C4-2B (cell line): ENCODE results near the gene YJEFN3.

ENCODE experiments used
- H3K27ac ChIP-seq: fragments of 450-650 bp; 2 replicates; pipeline ENCODE4 v1.5.1; 2017
- ZFX ChIP-seq: fragments of 450-650 bp; IDR thresholded peaks from 2 replicates; pipeline ENCODE4 v1.6.1; 2017
- TF ChIP-seq, protein P1 (sequence below): fragments of 450-650 bp; conservative IDR thresholded peaks from 2 replicates; pipeline ENCODE4 v1.5.1; 2017; ENCODE audit warnings: mild to moderate bottlenecking

The YJEFN3 gene

DNA sequence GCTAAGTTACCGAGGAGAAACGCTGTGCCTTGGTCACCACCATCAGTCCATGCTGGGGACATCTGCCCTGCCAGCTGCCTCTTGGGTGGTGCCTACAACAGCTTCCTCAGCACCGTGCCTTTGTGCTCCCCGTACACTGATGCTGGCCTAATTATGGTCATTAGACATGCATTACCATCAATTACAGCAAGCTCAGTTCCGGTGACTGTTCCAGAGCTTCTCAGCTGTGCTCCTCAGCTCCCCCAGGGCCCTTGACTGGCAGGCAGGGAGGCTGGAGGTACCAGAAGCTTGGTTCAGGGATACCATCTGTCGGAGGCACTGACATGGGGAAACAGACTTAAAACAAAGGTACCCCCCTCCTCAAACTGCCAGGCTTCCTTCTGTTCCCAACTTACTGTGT lies 49.5 kb downstream of the YJEFN3 start:
- no peak for TF ChIP-seq ZFX
- H3K27ac ChIP-seq, result no peak overlapping the region

DNA sequence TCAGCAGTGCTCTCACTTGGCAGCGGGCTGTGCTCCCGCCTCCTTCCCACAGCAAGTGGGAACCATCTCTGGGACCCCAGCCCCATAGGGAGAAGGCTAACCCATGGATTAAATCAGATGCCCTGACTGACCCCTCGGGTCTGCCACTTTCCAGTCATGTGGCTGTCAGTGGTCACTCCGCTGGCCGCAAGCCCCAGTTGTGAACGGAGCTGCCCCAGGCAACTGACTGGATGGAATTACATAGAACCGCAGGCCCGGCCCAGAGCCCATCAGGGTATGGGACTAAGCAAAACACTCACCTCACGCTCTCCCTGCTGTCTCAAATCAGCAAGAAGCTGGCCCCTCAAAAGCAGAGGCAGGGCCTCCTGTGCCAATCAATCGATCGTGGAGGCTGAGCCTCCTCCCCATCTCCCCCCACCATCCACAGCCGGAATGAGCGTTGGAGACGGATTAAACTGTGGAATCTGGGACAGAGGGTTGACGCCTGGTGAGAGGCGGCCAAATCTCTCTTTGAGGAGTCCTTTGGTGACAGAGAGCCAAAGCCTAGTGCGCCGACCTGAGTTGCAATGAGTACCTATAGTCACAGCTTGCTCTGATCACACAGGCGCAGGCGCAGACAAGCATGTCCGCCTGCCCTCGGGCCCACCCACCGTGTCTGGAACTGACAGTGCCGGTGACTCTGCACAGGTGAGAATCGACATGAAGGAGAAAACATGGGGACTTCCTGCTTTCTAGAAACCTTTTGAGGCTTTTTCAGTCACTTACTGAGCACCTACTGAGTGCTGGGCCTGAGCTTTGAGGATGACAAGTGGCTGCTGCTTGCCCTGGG lies 51.0 kb downstream of the YJEFN3 start:
- TF ChIP-seq ZFX, result no peak
- TF ChIP-seq, protein P1, sequence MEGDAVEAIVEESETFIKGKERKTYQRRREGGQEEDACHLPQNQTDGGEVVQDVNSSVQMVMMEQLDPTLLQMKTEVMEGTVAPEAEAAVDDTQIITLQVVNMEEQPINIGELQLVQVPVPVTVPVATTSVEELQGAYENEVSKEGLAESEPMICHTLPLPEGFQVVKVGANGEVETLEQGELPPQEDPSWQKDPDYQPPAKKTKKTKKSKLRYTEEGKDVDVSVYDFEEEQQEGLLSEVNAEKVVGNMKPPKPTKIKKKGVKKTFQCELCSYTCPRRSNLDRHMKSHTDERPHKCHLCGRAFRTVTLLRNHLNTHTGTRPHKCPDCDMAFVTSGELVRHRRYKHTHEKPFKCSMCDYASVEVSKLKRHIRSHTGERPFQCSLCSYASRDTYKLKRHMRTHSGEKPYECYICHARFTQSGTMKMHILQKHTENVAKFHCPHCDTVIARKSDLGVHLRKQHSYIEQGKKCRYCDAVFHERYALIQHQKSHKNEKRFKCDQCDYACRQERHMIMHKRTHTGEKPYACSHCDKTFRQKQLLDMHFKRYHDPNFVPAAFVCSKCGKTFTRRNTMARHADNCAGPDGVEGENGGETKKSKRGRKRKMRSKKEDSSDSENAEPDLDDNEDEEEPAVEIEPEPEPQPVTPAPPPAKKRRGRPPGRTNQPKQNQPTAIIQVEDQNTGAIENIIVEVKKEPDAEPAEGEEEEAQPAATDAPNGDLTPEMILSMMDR, result no peak
- H3K27ac ChIP-seq, result peak overlapping the region; percentile 30

DNA sequence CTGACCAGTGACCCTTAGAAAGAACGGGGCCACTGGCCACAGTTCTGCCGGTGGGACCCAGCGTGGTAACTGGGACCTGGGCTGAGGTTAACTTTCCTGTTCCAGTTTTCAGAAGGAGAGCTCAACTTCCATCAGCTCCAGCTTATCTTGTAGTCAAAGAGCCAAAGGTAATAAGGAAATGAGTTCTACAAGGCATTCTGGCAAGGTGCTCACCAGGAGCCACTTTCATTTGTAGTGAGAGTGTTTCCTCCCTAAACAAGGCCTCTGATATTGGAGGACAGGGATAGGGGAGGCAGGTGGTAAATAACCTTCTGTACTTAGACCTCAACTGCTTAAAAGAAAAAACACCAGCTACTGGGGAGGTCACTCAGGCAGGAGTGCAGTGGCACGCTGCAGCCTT lies 51.7 kb downstream of the YJEFN3 start:
- H3K27ac ChIP-seq, result peak overlapping the region; percentile 30
- TF ChIP-seq ZFX, result no peak
- TF ChIP-seq, protein P1, result no peak

DNA sequence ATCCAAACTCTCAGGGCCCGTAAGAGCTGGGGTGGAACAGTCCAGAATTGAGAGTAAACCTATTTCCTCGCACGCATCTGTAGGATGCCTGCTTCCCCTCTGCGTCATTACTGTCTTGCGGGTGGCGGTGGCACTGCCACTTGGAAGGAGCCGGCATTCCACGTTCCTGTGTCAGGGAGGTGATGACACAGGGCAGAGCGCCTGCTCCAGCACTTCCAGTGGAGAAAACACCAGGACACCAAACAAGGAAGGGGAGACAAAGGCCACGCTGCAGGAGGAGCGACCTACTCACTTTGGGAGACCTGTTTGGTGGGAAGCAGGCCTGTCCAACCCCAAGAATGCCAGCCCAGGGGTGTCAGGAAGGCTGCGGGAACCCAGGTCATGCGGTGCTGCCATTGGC lies 52.7 kb downstream of the YJEFN3 start:
- no peak for TF ChIP-seq ZFX
- TF ChIP-seq, protein P1, result no peak
- no peak overlapping the region for H3K27ac ChIP-seq

DNA sequence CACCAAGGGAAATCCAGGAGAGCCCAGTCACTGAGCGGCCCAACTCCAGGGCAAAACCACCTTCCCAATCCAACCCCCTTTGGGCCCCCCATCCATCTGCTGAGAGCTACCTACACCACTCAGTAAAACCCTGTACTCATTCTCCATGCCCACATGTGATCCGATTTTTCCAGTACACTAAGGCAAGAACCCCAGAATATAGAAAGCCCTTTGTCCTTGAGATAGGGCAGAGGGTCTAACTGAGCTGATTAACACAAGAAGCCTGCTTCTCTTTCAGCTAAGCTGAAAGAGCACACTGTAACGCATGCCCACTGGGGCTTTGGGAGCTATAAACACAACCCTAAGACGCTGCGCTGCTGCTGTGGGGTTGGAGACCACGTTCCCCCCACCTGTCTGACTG lies 53.8 kb downstream of the YJEFN3 start:
- TF ChIP-seq, protein P1, result no peak
- TF ChIP-seq ZFX, result no peak
- no peak overlapping the region for H3K27ac ChIP-seq

DNA sequence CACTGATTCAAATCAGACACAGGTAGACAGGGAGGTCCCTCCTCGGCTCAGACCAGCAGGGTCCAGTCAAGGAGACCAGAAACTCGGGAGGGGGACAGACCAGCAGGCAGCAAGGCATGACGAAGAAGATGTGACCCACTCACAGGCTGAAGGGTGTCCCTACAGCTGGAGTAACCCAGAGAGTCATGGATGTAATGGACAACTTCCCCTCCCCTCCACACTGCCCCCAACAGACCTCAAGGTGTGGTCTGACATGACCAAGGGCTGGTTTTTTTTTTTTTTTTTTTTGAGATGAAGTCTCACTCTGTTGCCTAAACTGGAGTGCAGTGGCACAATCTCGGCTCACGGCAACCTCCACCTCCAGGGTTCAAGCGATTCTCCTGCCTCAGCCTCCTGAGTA lies 55.6 kb downstream of the YJEFN3 start:
- no peak for TF ChIP-seq ZFX
- TF ChIP-seq, protein P1, result no peak

More for the DNA sequence above, 55.6 kb downstream of the YJEFN3 start:
- no peak overlapping the region for H3K27ac ChIP-seq
